Fibroblast of skin of left quadriceps (primary cell): Measurements from ENCODE around the gene SLC45A2.
"Not testable (repeated sequence)": the region's sequence is repeated elsewhere in the genome, so short reads cannot be mapped to it uniquely, and the experiment has no call there.

Experiments used
- DNase-seq, 2 experiments: peaks; one replicate each; pipeline ENCODE4 v3.0.0-alpha.2; 2013; ENCODE audit warnings: low read depth in 2 of 2

Gene SLC45A2, protein sequence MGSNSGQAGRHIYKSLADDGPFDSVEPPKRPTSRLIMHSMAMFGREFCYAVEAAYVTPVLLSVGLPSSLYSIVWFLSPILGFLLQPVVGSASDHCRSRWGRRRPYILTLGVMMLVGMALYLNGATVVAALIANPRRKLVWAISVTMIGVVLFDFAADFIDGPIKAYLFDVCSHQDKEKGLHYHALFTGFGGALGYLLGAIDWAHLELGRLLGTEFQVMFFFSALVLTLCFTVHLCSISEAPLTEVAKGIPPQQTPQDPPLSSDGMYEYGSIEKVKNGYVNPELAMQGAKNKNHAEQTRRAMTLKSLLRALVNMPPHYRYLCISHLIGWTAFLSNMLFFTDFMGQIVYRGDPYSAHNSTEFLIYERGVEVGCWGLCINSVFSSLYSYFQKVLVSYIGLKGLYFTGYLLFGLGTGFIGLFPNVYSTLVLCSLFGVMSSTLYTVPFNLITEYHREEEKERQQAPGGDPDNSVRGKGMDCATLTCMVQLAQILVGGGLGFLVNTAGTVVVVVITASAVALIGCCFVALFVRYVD

DNA sequence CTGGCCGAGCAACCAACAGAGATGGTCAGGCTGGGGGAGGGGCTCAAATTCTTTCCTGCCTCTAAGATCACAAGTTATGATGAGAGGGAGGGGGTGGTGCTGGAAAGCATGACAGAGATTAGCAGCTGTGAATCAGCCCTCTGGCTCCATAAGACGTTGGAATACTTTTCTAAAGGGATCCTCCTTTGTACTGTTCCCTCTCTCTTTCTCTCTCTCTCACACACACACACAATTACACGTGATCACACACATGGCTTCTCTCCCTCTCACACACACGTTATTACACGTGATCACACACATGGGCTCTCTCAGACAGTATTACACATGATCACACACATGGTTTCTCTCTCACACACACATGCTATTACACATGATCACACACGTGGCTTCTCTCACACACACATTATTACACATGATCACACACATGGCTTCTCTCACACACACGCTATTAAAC, at the start of gene SLC45A2:
TSS of gene SLC45A2 (minus strand) at position 23 of the 454 bp plus-strand sequence. CDS start 110 bp downstream, outside the sequence.
- no peak for DNase-seq

DNA sequence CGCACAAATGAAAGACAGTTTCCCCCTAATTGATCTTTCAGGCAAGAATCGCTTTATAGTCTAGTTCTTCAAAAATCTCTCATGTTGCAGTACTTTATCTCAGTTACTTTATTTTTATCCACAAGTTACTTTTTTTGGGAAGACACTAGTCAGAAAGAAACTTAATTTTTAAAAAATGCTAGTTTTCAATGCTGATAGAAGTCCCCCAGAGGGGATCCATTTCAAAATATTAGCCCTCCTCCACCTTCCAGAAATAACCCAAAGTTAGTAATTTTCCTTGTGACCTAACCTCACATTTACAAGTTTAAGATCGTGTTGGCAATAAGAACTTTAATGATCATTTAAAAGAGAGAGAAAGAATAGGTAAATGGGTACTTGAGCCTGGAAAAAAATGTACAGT, 47.5 kb upstream of the SLC45A2 start:
- no peak for DNase-seq

DNA sequence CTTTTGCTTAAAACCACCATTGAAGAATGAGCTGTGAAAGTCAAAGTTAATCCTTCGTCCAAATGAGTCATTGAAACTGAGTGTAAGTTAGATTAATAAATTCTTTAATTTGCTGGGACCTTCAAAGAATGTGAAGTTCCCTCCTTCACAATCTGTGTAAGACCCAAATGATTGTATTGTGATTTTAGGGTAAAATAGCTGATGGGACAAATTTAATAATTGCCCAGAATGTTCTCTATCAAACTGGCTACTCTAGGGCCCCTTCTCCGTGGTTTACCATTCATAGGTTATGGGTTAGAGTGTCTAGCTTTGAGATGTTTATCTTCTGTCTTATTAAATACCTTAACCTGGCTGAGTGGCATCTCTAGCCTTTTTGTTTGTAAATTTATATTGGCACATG, 46.6 kb upstream of the SLC45A2 start:
- DNase-seq: no peak

DNA sequence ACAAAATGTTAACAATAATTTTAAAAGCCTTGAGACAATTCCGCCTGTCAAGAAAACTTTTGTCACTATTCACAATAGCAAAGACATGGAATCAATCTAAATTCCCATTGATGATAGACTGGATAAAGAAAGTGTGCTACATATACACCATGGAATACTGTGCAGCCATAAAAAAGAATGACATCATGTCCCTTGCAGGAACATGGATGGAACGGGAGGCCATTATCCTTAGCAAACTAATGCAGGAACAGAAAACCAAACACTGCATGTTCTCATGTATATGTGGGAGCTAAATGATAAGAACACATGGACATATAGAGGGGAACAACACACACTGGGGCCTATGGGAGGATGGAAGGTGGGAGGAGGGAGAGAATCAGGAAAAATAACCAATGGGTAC, 46.1 kb upstream of the SLC45A2 start:
- not testable (repeated sequence) for DNase-seq

DNA sequence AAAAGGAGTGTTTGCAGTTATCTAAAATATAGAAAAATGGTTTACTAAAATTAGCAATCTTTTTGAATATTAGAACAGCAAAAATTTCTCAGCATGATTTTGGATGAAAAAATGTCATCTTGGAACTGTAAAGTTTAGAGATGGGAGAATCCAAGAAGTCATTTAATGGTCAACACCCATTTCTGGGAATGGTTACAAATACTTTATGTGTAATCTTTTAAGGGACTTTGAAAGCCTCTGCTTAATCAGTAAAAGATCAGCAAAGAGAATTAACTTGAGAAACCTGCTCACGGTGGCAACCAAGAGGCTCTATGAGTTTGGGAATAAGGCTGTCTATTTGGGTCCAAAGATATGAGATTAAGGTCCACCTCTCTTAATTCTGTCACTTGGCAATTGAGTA, 45.6 kb upstream of the SLC45A2 start:
- no peak for DNase-seq

DNA sequence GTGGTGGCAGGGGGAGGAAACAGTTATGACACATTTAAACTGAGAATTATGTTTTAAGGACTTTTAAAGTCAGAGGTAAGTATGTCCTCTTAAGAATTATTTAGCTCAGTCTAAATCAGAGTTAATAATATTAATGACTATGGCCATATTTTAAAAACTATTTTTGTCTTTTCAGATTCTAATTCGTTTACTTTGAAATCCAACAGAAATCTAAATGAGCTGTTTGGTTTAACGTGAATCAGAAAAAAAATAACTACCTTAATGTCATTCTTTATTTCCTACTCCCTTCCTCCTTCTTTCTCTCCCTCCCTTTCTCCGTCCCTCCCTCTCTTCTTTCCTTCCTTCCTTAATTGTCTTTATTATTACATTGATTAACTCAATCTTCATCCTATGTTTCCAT, 43.9 kb upstream of the SLC45A2 start:
- DNase-seq: no peak

DNA sequence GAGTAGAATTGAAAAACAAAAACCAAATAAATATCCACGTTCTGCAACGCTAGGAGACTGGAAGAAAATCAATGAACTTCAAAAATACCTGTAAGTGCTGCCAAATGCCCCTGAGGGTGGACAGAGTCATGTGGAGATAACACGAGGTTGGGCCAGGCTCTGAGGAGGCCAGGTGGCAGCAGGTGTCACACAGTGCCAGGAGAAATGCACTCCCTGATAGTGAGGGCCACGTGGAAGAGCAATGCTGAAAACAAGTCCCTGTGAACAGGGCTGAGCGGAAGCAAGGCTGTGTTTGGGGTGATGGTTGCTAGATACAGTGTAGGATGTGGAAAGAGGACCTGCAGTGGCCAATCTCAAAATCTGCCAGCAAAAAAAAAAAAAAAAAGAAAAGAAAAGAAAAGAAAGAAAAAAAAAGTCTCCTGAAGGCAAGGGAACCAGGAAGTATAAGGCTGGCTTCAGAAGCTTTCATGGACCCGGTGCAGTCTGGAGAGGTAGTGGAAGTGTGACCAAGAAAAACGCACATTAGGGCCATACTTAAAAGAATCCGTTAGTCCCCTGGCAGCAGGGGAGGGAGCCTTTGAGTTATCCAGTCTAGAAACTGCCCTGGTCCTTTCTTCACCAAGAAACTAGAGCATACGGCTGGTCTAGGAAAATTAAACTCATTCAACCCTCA, 41.7 kb upstream of the SLC45A2 start:
- DNase-seq: no peak

DNA sequence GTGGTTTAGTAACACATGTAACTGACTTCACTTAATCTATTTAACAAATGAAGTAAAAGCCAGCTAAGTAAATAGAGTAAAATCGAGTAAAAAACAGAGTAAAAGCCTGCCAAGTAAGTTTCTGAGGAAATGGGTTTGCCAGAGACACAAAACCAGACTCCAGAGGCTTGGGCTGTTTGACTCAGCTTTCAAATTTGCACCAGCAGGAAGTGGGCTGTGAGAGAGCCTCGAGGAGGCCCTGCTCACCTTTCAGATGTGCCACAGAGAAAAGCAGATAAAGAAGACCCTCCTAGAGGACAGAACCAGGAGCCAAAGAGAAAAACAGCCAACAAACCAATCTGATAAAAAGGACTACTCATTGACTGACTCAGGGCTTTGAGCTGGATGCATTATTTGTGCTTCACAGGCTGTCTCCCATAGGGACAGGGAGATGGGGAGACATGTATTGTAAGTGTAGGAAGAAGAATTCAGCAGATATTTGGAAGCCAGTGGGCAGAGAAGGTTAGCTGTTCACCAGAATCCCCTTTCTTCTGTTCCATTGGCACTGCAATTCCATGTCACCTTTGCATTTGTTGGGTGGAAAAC, 37.7 kb upstream of the SLC45A2 start:
- no peak for DNase-seq

DNA sequence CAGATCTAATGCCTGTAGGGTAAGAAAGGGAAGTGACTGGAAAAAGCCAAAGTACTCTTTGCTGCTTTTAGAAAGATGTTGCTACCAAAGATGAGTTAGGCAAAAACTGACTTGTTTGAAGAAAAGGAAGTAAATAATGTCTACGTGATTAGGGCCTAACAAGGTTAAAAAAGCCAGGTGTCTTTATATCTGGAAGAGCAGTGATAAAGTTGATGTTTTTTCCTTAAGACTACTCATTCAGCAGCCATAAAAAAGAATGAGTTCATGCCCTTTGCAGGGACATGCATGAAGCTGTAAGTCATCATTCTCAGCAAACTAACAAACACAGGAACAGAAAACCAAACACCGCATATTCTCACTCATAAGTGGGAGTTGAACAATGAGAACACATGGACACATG, 36.8 kb upstream of the SLC45A2 start:
- DNase-seq: no peak

DNA sequence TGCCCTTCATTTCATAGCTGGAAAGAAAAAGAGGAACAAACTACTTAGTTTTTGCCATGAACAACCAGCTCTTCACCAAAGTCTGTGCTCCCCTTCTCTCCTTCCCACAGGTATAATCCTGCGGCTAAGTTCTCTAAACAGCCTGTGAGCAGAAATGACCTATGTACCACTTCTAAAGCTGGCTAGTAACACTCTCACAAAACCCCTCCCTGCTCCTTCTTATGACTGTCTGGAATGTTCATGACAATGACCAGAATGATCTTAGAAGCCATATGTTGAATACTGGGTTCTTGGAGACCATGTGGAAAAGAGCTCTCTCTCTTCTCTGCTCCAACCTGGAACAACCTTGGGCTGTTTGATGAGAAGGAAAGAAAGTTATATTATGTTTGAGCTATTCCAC, 36.2 kb upstream of the SLC45A2 start:
- no peak for DNase-seq

DNA sequence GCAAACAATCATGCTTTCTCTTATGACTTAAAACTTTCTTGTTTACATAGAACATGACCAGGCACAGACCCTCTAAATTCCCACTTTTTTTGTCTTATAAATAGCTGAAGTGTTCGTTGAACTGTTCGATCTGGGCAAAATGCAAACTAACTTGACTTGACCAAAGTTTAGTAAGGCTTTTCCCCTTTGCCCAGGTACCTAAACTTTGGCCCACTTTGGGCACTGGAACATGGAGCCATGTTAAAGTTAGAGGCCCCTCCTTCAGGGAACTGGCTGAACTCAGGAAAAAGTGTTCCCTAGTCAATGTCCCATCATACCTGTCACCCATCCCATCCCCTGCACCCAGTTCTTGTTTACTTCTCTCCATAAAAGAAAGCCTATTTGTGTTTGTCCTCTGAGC, 32.8 kb upstream of the SLC45A2 start:
- no peak for DNase-seq

DNA sequence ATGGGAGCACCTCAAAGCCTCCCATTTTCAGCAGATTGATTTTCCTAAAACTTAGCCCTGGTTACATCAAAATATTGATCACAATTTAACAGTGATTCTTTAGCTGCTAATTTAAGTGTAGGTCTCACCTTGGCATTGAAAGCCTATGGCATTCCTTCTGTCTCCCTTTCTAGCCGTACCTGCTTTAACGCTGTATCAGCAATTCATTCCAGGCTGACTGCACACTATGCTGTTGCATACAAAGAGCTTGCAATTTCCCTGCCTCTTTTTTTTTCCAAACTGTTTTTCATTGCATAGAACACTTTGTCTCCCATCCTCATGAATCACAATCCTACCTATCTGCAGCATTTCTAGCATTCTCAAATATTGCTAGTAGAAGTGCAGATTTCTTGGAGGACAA, 32.3 kb upstream of the SLC45A2 start:
- no peak for DNase-seq

DNA sequence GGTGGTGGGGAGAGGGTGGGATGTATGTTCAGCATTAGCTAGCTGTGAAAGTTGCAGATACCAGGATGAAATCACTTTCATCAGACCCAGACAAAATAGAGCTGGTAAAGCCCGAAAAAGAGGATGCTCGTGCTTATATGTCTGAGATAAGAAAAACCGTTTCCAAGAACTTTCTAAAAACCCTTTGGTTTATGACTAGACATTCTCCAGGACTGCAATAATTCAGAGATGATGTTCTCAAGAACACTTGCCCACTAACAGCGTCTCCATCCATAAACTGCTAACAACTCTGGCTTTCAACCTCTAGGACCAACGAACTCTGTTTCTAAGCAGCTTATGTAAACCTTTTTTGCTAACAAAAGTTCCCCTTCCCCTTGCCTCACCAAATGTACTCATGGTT, 31.7 kb upstream of the SLC45A2 start:
- DNase-seq: no peak

DNA sequence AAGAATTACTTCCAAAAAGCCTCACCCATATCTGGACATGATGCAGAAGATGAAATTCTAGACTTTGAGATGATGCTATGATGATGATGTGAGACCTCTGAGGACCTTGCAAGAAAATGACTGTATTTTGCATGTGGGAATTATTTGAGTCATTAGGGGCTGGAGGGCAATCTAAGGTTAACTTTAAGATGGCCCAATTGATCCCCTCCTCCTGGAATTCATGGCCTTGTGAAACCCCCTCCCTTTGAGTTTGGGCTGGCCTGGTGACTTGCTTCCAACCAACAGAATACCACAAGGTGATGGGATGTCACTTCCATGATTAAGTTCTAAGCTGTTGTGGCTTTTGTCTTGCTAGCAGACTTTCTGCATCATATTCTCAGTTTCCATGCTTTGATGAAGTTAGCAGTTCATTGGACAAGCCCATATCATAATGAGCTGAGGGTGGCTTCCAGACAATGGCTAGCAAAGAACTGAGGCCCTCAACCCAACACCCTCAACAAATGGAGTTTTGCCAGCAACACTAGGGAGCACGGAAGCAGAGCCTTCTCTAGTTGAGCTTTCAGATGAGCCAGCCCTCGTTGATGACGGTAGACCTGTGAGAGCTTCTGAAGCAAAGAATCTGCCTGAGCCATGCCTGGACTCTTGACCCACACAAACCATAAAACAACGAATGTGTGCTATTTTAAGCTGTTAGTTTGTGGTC, 30.8 kb upstream of the SLC45A2 start:
- DNase-seq: no peak

DNA sequence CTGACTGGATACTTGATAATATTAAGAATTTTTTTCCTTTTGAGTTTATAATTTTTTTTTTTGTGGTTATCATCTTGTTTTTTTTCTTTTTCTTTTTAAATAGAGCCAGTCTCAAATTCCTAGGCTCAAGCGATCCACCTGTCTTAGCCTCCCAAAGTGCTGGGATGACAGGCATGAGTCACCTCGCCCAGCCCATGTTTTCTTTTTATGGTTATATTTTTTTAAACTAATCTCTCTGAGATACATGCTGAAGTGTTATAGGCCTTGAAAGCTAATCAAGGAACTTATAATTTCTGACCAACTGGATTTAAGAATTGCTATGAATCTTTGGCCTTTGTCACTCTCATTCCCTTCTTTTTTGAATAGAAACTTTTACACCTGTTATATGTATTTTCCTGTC, 30.1 kb upstream of the SLC45A2 start:
- no peak for DNase-seq

DNA sequence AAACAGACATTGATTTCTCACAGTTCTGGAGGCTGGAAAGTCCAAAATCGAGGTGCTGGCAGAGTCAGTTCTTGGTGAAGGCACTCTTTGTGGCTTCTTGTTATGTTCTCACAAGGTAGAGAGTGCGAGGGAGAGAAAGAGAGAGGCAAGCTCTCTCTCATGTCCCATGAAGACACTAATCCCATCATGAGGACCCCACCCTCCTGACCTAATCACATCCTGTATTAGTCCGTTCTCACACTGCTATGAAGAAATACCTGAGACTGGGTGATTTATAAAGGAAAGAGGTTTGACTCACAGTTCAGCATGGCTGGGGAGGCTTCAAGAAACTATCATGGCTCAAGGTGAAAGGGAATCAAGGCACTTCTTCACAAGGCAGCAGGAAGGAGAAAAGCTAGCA, 29.1 kb upstream of the SLC45A2 start:
- DNase-seq: no peak

DNA sequence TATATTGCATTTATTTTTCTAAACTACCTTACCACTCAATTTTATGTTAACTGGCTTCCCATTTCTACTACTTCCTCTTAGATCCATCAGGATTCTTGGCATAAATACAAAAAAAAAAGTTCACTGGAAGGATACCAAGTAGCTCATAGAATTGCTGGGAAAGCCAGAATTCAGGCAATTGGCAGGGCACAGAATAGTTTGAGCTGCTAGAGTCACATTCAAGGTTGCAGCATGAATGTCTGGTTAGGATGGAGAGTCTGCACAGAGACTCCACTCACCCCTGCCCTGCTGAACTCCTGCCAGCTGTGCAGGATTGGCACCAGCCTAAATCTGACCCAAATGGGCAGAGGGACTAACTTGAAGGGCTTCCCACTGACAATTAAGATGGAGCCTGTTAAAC, 28.3 kb upstream of the SLC45A2 start:
- DNase-seq: peak; percentile 32 to 39

DNA sequence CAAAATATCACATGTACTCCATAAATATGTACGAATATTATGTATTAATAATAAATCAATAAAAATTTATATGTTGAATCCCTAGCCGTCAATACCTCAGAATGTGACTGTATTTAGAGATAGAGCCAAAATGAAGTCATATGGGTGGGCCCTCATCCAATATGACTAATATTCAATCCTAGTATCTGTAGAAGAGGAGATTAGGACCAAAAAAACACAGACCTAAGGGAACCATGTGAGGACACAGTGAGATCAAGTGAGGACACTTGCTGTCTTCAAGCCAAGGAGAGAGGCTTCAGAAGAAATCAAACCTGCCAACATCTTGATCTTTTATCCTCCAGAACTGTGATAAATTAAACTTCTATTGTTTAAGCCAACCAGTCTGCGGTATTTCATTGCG, 27.0 kb upstream of the SLC45A2 start:
- no peak for DNase-seq

DNA sequence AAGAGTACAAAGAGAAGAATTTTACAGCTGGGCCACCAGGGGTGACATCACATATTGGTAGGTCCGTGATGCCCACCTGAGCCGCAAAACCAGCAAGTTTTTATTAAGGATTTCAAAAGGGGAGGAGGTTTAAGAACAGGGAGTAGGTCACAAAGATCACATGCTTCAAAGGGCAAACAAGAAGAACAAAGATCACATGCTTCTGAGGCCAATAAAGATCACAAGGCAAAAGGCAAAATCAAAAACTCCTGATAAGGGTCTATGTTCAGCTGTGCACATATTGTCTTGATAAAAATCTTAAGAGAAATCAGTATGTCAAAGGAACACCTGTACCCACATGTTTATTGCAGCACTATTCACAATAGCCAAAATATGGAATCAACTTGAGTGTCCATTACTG, 25.7 kb upstream of the SLC45A2 start:
- not testable (repeated sequence) for DNase-seq

DNA sequence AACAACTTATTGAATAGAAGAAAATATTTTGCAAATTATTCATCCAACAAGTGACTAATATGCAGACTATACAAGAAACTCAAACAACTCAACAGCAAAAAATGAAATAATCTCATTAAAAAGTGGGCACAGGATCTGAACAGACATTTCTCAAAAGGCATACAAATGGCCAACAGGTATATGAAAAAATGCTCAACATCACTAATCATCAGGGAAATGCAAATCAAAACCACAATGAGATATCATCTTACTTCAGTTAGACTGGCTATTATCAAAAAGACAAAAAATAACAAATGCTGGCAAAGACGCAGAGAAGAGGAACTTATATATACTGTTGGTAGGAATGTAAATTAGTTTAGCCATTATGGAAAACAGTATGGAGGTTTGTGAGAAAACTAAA, 25.1 kb upstream of the SLC45A2 start:
- no peak for DNase-seq

DNA sequence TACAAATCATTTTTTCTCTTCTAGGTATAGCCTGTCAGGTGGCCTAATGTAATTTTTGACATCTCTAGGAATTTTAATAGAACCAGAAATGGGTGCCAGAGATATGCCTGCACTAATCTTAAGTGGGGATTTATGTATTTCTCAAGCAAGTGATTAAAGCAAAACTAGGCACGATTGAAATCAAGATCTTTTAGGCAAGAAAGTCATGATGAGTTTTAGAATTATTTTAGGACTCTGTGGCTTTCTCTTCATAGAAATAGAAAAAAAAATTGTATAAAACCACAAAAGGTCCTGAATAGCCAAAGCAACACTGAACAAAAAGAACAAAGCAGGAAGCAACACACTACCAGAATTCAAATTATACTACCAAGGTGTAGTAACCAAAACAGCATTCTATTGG, 24.3 kb upstream of the SLC45A2 start:
- no peak for DNase-seq
